CD14-positive monocyte (primary cell): ENCODE measurements around the gene TMEM132D. TPM values are rescaled to one million over a fixed set of nuclear protein-coding genes. Genes with fewer than 3 reads are reported as not detected.

ENCODE experiments used
- DNase-seq, 3 donors: peaks; one replicate each; pipeline ENCODE4 v3.0.0-alpha.2; 2011 to 2022
- H2AFZ ChIP-seq: 2 replicates; pipeline ENCODE4 v1.6.0; 2012; ENCODE audit warnings: mild to moderate bottlenecking, low read depth, low read length, inconsistent platforms; ENCODE audit not compliant: insufficient read depth, poor library complexity, severe bottlenecking
- H3K27ac ChIP-seq, 2 donors: 1 replicate in 1 of 2; 2 replicates in 1 of 2; pipeline ENCODE4 v1.5.1; 2012 to 2013; ENCODE audit warnings: low read length in 2 of 2, control low read depth in 1 of 2, inconsistent platforms in 1 of 2, low read depth in 1 of 2, mild to moderate bottlenecking in 1 of 2
- H3K27me3 ChIP-seq, 2 donors: one replicate each; pipeline versions ENCODE4 v1.6.0 to v1.6.1; 2011 to 2013; ENCODE audit warnings: low read length in 2 of 2; ENCODE audit not compliant: control insufficient read depth in 2 of 2, insufficient read depth in 2 of 2
- H3K36me3 ChIP-seq, 2 donors: replicated peaks in 1 of 2; 1 replicate in 1 of 2; 2 replicates in 1 of 2; pipeline versions ENCODE4 v1.5.1 to v1.6.1; 2012 to 2013; ENCODE audit warnings: low read length in 2 of 2, control low read depth in 1 of 2, inconsistent platforms in 1 of 2, mild to moderate bottlenecking in 1 of 2; ENCODE audit not compliant: insufficient read depth in 2 of 2, control insufficient read depth in 1 of 2
- H3K4me1 ChIP-seq, 2 donors: 1 replicate in 1 of 2; 2 replicates in 1 of 2; pipeline versions ENCODE4 v1.5.1 to v1.6.1; 2012 to 2013; ENCODE audit warnings: low read length in 2 of 2, control low read depth in 1 of 2, inconsistent platforms in 1 of 2, mild to moderate bottlenecking in 1 of 2, moderate library complexity in 1 of 2; ENCODE audit not compliant: insufficient read depth in 2 of 2, control insufficient read depth in 1 of 2
- H3K4me2 ChIP-seq: replicated peaks from 2 replicates; pipeline ENCODE3; 2012; ENCODE audit warnings: low read length, moderate library complexity, mild to moderate bottlenecking; ENCODE audit not compliant: poor library complexity, severe bottlenecking; ENCODE audit errors: extremely low read depth
- H3K4me3 ChIP-seq, 3 experiments: fragments of 200-600 bp in 1 of 3; sonication (generic) in 1 of 3; replicated peaks in 1 of 3; 1 replicate in 2 of 3; 2 replicates in 1 of 3; pipeline ENCODE4 v1.5.1; 2011 to 2013; ENCODE audit warnings: low read length in 3 of 3, mild to moderate bottlenecking in 3 of 3, control low read depth in 2 of 3, low read depth in 2 of 3, inconsistent platforms in 1 of 3, moderate library complexity in 1 of 3
- H3K79me2 ChIP-seq: 2 replicates; pipeline ENCODE4 v1.6.0; 2012; ENCODE audit warnings: mild to moderate bottlenecking, control low read depth, inconsistent platforms, low read length, moderate library complexity; ENCODE audit not compliant: insufficient read depth
- H3K9ac ChIP-seq: 2 replicates; pipeline ENCODE4 v1.6.0; 2017; ENCODE audit warnings: low read length, mild to moderate bottlenecking; ENCODE audit not compliant: insufficient read depth, poor library complexity, severe bottlenecking
- H3K9me3 ChIP-seq, 2 donors: replicated peaks in 1 of 2; 1 replicate in 1 of 2; 2 replicates in 1 of 2; pipeline versions ENCODE4 v1.5.1 to v1.6.1; 2012 to 2013; ENCODE audit warnings: low read length in 2 of 2, control low read depth in 1 of 2; ENCODE audit not compliant: control insufficient read depth in 1 of 2, insufficient read depth in 1 of 2
- H4K20me1 ChIP-seq: 2 replicates; pipeline ENCODE4 v1.6.0; 2012; ENCODE audit warnings: mild to moderate bottlenecking, low read length, control low read depth, moderate library complexity; ENCODE audit not compliant: insufficient read depth
- H3K27ac Mint-ChIP-seq, 7 donors: one replicate each; pipeline ENCODE4 v1.8.0; 2020; ENCODE audit warnings: mild to moderate bottlenecking in 7 of 7, mixed read lengths in 7 of 7, moderate library complexity in 6 of 7, inconsistent platforms in 2 of 7
- H3K27me3 Mint-ChIP-seq, 3 donors: one replicate each; pipeline ENCODE4 v1.8.0; 2021 to 2022; ENCODE audit warnings: low read depth in 3 of 3, mild to moderate bottlenecking in 3 of 3, mixed read lengths in 3 of 3, moderate library complexity in 3 of 3, inconsistent platforms in 1 of 3
- H3K36me3 Mint-ChIP-seq, 2 donors: one replicate each; pipeline ENCODE4 v1.8.0; 2020; ENCODE audit warnings: mixed read lengths in 2 of 2, inconsistent platforms in 1 of 2, mild to moderate bottlenecking in 1 of 2
- H3K4me1 Mint-ChIP-seq: one replicate; pipeline ENCODE4 v1.8.0; 2020; ENCODE audit warnings: mild to moderate bottlenecking, mixed read lengths
- H3K4me3 Mint-ChIP-seq, 2 donors: one replicate each; pipeline ENCODE4 v1.8.0; 2020; ENCODE audit warnings: mild to moderate bottlenecking in 2 of 2, mixed read lengths in 2 of 2, moderate library complexity in 1 of 2
- H3K9me3 Mint-ChIP-seq, 7 donors: one replicate each; pipeline ENCODE4 v1.8.0; 2020 to 2022; ENCODE audit warnings: mixed read lengths in 7 of 7, mild to moderate bottlenecking in 6 of 7, moderate library complexity in 6 of 7, inconsistent platforms in 2 of 7
- WGBS: methylation state at CpG from one replicate; pipeline ENCODE4 v1.1.5; 2013; ENCODE audit warnings: missing lambda C conversion rate; ENCODE audit not compliant: insufficient coverage; 5-methylcytosine and 5-hydroxymethylcytosine counted together
- intact Hi-C, 2 donors: fragments of 100-400 bp; cut with micrococcal nuclease; formaldehyde crosslinking; loops; one replicate each; pipeline versions ENCODE4 v1.15.0 to v1.15.1; 2023
- polyA plus RNA-seq, 3 donors: library from polyadenylated mRNA; depleted of rRNA in 1 of 3; unstranded in 2 of 3; stranded (reverse) in 1 of 3; fragments of 300-500 nt in 2 of 3; fragments of >200 nt in 1 of 3; fragmentation: Illumina TruSeq in 2 of 3; gene quantifications; 1 replicate in 2 of 3; 2 replicates in 1 of 3; pipeline ENCODE4 v1.2.3, GENCODE V29; 2012 to 2021
- TF ChIP-seq, protein P1 (sequence below): fragments of 200-600 bp; IDR thresholded peaks from one replicate; pipeline ENCODE4 v1.8.0; 2022; ENCODE audit warnings: antibody characterized with exemption, mild to moderate bottlenecking

The TMEM132D gene
- polyA plus RNA-seq, 3 donors, result 0.04 TPM; not detected in 2

DNA sequence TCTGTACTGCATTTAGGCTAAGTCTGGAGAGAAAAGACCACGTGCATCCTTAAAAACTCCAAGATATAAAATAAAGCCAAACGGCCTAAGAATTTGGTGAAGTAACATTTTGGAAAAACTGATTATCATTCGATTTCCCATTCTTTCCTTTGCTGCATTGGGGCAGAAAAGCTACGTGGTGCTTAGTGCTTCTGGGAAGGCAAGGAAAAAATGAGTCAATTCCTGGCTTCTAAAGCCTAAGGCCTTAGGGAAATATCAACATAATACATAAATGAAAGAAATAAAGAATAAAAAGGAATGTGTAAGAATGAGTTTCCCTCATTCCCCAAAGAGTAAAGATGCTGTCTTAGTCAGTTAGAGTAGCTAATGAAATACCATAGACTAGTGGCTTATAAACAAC, 530.1 kb downstream of the TMEM132D start:
- Mint-ChIP-seq H3K4me3 (no peak overlapping the region), H3K27ac (no peak overlapping the region), H3K9me3 (peaks cover 0 to 9% (median 2%) of the 10 kb centered on the region in 7 donors), H3K27me3 (peaks cover 0 to 2% (median 0%) of the 10 kb centered on the region in 3 donors), H3K36me3 (no peaks in the 10 kb centered on the region), H3K4me1 (no peaks in the 10 kb centered on the region)
- H3K9me3 ChIP-seq, result peaks cover 5 to 15% of the 10 kb centered on the region in 2 donors
- TF ChIP-seq, protein P1, sequence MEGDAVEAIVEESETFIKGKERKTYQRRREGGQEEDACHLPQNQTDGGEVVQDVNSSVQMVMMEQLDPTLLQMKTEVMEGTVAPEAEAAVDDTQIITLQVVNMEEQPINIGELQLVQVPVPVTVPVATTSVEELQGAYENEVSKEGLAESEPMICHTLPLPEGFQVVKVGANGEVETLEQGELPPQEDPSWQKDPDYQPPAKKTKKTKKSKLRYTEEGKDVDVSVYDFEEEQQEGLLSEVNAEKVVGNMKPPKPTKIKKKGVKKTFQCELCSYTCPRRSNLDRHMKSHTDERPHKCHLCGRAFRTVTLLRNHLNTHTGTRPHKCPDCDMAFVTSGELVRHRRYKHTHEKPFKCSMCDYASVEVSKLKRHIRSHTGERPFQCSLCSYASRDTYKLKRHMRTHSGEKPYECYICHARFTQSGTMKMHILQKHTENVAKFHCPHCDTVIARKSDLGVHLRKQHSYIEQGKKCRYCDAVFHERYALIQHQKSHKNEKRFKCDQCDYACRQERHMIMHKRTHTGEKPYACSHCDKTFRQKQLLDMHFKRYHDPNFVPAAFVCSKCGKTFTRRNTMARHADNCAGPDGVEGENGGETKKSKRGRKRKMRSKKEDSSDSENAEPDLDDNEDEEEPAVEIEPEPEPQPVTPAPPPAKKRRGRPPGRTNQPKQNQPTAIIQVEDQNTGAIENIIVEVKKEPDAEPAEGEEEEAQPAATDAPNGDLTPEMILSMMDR, result no peak
- no peaks in the 10 kb centered on the region for H3K27me3 ChIP-seq
- H2AFZ ChIP-seq, result no peak overlapping the region
- no peak overlapping the region for H3K9ac ChIP-seq
- H3K36me3 ChIP-seq, result no peaks in the 10 kb centered on the region
- H4K20me1 ChIP-seq, result no peaks in the 10 kb centered on the region
- H3K4me1 ChIP-seq, result no peaks in the 10 kb centered on the region
- WGBS, result no CpG with 5 or more reads among the region's 4 CpGs
- H3K4me3 ChIP-seq, result no peak overlapping the region
- no peaks in the 10 kb centered on the region for H3K79me2 ChIP-seq
- H3K4me2 ChIP-seq, result no peak overlapping the region
- intact Hi-C loops, result no loop called here
- no peak overlapping the region for H3K27ac ChIP-seq
- no peak for DNase-seq

DNA sequence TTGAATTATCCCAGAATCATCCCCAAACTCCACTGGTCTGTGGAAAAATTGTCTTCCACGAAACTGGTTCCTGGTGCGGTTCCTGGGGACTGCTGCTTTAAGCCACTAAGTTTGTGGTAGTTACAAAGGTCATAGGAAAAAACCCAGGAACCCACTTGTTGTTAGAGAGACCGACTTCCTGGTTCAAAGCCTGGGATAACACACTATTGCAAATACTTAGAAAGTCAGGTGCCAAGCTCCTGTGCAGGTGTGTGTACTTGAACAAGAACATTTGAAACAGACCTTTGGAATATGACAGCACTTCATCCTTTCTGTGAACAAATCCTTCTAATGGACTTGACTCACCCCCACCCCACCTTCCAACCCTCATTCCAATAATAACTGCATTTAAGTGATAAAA, 530.9 kb downstream of the TMEM132D start:
- Histone ChIP-seq H4K20me1 (no peaks in the 10 kb centered on the region), H3K27ac (no peak overlapping the region), H3K9me3 (peaks cover 5 to 16% of the 10 kb centered on the region in 2 donors), H3K27me3 (no peaks in the 10 kb centered on the region), H3K4me3 (no peak overlapping the region), H3K79me2 (no peaks in the 10 kb centered on the region), H3K4me2 (no peak overlapping the region), H3K36me3 (no peaks in the 10 kb centered on the region), H2AFZ (no peak overlapping the region), H3K4me1 (no peaks in the 10 kb centered on the region), H3K9ac (no peak overlapping the region)
- Mint-ChIP-seq H3K27ac (no peak overlapping the region), H3K36me3 (no peaks in the 10 kb centered on the region), H3K9me3 (peaks cover 0 to 12% (median 5%) of the 10 kb centered on the region in 7 donors), H3K4me1 (no peaks in the 10 kb centered on the region), H3K4me3 (no peak overlapping the region), H3K27me3 (peaks cover 0 to 2% (median 0%) of the 10 kb centered on the region in 3 donors)
- intact Hi-C loops, result no loop called here
- no CpG with 5 or more reads among the region's 3 CpGs for WGBS
- TF ChIP-seq, protein P1, result no peak
- DNase-seq, result no peak
